SK-N-MC (cell line): Measurements from ENCODE around the gene MYLIP.

Experiments
- DNase-seq: peaks from one replicate; pipeline ENCODE4 v3.0.0-alpha.2; 2011; ENCODE audit warnings: low read depth, low spot score
- H3K27ac ChIP-seq: fragments of 200-600 bp; sonication (generic); 2 replicates; pipeline ENCODE4 v1.5.1; 2016; ENCODE audit warnings: mixed run types
- H3K36me3 ChIP-seq: fragments of 200-600 bp; sonication (generic); 2 replicates; pipeline ENCODE4 v1.6.1; 2017; ENCODE audit warnings: antibody characterized with exemption, low read length, mixed read lengths; ENCODE audit not compliant: insufficient read depth
- H3K4me3 ChIP-seq: fragments of 200-600 bp; sonication (generic); 2 replicates; pipeline ENCODE4 v1.5.1; 2016
- H3K9ac ChIP-seq: fragments of 200-600 bp; sonication (generic); 2 replicates; pipeline ENCODE4 v1.8.0; 2017; ENCODE audit warnings: mixed run types, mixed read lengths; ENCODE audit not compliant: insufficient read length
- H3K9me3 ChIP-seq: fragments of 200-600 bp; sonication (generic); 2 replicates; pipeline ENCODE4 v1.6.1; 2017; ENCODE audit warnings: low read depth, mild to moderate bottlenecking, antibody characterized with exemption, low read length, moderate library complexity, mixed read lengths
- EZH2 ChIP-seq: fragments of 200-600 bp; sonication (generic); IDR thresholded peaks from one replicate; pipeline ENCODE4 v1.6.1; 2017; ENCODE audit warnings: antibody characterized with exemption
- FOXP2 ChIP-seq: optimal IDR thresholded peaks from 2 replicates; pipeline ENCODE3; 2011; ENCODE audit warnings: mild to moderate bottlenecking, moderate library complexity; ENCODE audit not compliant: insufficient read depth; ENCODE audit errors: extremely low read length, control extremely low read depth
- POLR2AphosphoS5 ChIP-seq: IDR thresholded peaks from 2 replicates; pipeline ENCODE4 v1.6.1; 2012; ENCODE audit warnings: mild to moderate bottlenecking, low read depth, low read length, borderline replicate concordance

Gene MYLIP

DNA sequence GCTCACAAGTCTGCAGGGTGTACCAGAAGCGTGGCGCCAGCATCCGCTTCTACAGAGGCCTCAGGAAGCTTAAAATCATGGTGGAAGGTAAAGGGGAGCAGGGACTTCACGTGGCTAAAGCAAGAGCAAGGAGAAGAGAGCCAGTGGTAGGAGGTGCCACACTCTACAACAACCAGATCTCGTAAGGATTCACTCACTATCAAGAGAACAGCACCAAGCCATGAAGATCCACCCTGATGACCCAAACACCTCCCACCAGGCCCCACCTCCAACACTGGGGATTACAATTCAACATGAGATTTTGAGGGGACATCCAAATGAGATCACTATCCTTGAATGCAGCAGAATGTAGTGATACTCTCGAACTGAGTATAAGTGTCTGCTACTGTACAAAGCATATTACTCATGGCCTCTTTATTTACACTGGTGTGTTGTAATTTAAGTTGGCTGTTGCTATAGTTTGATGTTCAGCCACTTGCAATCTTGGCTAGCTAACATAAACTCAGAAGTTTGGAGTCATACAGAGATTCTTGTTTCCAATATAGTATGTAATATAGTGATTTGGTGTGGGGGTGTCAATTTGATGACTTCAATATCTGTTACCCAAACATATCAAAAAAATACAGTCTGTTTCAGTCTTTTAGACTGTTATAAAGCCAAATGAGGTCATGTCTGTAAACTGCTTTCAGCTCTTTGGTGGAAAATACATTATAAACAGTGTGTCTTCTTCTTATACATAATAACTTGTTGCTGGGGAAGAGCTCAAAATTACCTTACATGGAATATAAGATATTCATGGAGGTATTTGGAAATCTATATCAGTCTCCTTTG, 39.4 kb upstream of the MYLIP start:
- Histone ChIP-seq H3K9ac (no peak overlapping the region), H3K9me3 (no peaks in the 10 kb centered on the region), H3K36me3 (no peaks in the 10 kb centered on the region), H3K4me3 (no peak overlapping the region), H3K27ac (no peak overlapping the region)
- no peak for DNase-seq
- no peak for TF ChIP-seq POLR2AphosphoS5
- TF ChIP-seq FOXP2: no peak
- no peak for TF ChIP-seq EZH2

GRCh38 chr6:16090452-16090851, 38.4 kb upstream of the MYLIP start:
- Histone ChIP-seq H3K4me3 (no peak overlapping the region), H3K27ac (no peak overlapping the region), H3K9me3 (no peaks in the 10 kb centered on the region), H3K36me3 (no peaks in the 10 kb centered on the region), H3K9ac (no peak overlapping the region)
- DNase-seq: no peak
- TF ChIP-seq POLR2AphosphoS5 (no peak), FOXP2 (no peak), EZH2 (no peak)

- no peaks in the 10 kb centered on the region for H3K9me3 ChIP-seq
- no peak overlapping the region for H3K27ac ChIP-seq
- H3K36me3 ChIP-seq: no peaks in the 10 kb centered on the region
- no peak overlapping the region for H3K4me3 ChIP-seq
- no peak for TF ChIP-seq EZH2
- no peak for TF ChIP-seq POLR2AphosphoS5
- DNase-seq: no peak
- no peak overlapping the region for H3K9ac ChIP-seq
Observed at GRCh38 chr6:16090920-16091319, 38.0 kb upstream of the MYLIP start.

DNA sequence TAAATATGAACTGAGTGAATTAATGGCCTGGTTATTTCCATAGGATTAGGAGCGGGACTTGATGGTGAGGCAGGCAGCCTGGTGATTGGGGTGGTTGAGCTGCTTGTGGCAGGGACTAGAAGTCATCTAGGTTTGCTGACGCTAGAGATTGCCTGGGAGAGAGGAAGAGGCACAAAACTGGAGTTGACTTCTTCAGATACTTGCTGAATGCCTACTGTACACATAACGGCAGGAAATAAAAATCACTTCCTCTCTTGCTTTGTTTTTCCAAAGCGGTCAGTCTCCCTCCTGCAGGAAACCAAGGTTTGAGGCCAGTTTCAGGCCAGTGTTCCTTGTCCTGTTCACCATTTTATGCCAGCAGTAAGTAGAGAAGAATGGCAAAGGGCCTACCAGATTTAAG, 36.7 kb upstream of the MYLIP start:
- H3K9me3 ChIP-seq: no peaks in the 10 kb centered on the region
- H3K36me3 ChIP-seq: no peaks in the 10 kb centered on the region
- no peak overlapping the region for H3K9ac ChIP-seq
- H3K4me3 ChIP-seq: no peak overlapping the region
- DNase-seq: no peak
- H3K27ac ChIP-seq: no peak overlapping the region
- no peak for TF ChIP-seq FOXP2
- TF ChIP-seq EZH2: no peak
- no peak for TF ChIP-seq POLR2AphosphoS5

DNA sequence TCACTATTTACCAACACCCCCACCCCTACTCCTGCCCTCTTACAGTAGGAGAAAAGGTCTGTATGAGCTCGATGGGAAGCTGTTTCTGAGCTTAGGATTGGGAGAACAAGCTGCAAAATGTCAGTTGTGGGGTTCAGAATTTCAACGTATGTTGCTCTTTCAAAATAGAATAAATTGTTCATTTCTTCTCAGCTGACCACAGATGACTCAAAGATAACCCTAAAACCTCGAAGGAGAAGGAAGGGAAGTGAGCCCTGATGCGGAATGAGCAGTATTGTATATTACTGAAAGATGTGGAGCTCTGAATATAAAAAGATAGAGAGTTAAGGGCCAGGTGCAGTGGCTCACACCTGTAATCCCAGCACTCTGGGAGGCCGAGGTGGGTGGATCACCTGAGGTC, 35.9 kb upstream of the MYLIP start:
- Histone ChIP-seq H3K9me3 (no peaks in the 10 kb centered on the region), H3K9ac (no peak overlapping the region), H3K27ac (no peak overlapping the region)

GRCh38 chr6:16095180-16095579, 33.7 kb upstream of the MYLIP start:
- DNase-seq: no peak
- H3K36me3 ChIP-seq: no peaks in the 10 kb centered on the region
- no peak overlapping the region for H3K9ac ChIP-seq
- H3K9me3 ChIP-seq: no peaks in the 10 kb centered on the region
- H3K4me3 ChIP-seq: no peak overlapping the region
- H3K27ac ChIP-seq: no peak overlapping the region
- TF ChIP-seq FOXP2 (no peak), EZH2 (no peak), POLR2AphosphoS5 (no peak)

More for the DNA sequence above, 35.9 kb upstream of the MYLIP start:
- H3K4me3 ChIP-seq: no peak overlapping the region
- no peaks in the 10 kb centered on the region for H3K36me3 ChIP-seq
- DNase-seq: no peak
- TF ChIP-seq POLR2AphosphoS5 (no peak), EZH2 (no peak), FOXP2 (no peak)

- H3K4me3 ChIP-seq: no peak overlapping the region
- no peaks in the 10 kb centered on the region for H3K9me3 ChIP-seq
- no peak overlapping the region for H3K9ac ChIP-seq
- no peak for TF ChIP-seq POLR2AphosphoS5
- no peak for TF ChIP-seq EZH2
- TF ChIP-seq FOXP2: no peak
- no peaks in the 10 kb centered on the region for H3K36me3 ChIP-seq
- no peak for DNase-seq
- H3K27ac ChIP-seq: no peak overlapping the region
Observed at GRCh38 chr6:16097382-16098171, 31.3 kb upstream of the MYLIP start.

DNA sequence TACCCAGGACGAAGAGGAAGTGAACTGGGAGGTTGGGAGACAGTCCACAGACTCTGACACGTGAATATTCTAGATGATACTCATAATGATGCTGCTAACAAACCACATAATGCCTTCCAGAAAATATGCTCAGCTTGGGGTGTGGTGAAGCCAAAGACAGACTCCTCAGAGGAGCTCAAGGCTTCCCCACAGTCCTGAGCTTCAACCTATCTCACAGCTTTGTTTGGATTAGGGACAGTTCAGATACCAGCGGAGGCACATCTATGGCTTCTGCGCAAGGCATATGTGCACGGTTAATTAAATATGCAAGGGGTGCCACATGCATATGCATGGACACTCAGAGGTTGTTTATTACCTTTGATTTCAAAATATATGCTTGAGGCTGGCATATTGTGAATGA, 30.7 kb upstream of the MYLIP start:
- no peak overlapping the region for H3K4me3 ChIP-seq
- TF ChIP-seq FOXP2 (no peak), EZH2 (no peak), POLR2AphosphoS5 (no peak)
- no peaks in the 10 kb centered on the region for H3K9me3 ChIP-seq
- H3K9ac ChIP-seq: no peak overlapping the region
- no peak for DNase-seq
- no peak overlapping the region for H3K27ac ChIP-seq
- H3K36me3 ChIP-seq: no peaks in the 10 kb centered on the region
